ENCODE results near the gene CDH13. TPM values are rescaled to one million over a fixed set of nuclear protein-coding genes. Genes with fewer than 3 reads are reported as not detected.

CDH13 gene
- total and polyA plus RNA-seq, 2 of the 8 experiments (the other 6 are each of a cell fraction or from before 2014, with no cell fraction given): 2.3 to 2.4 TPM

- no peak overlapping the region for H3K27ac ChIP-seq (ENCODE audit: low read depth, low read length)
- H2BK120ac ChIP-seq (replicated peaks; ENCODE audit: low read depth, low read length): no peak overlapping the region
- H2BK12ac ChIP-seq (ENCODE audit: low read depth, low read length): no peak overlapping the region
- no peak for DNase-seq (ENCODE audit: low read depth in 1 of 2, low spot score in 2 of 2)
- H3K14ac ChIP-seq (ENCODE audit: insufficient read length): no peak overlapping the region
- H3K79me2 ChIP-seq (ENCODE audit: control insufficient read depth in 1 of 2, insufficient read depth in 2 of 2, low read length in 2 of 2): no peaks in the 10 kb centered on the region
- peaks cover 2% of the 10 kb centered on the region; the same call in 1 of the 2 replicates for H3K23me2 ChIP-seq (ENCODE audit: low read depth, low read length)
- H3K4ac ChIP-seq (replicated peaks; ENCODE audit: insufficient read length, low read depth, low read length): no peak overlapping the region
- H3K4me2 ChIP-seq (ENCODE audit: insufficient read depth in 1 of 2, low read depth in 2 of 2, low read length in 2 of 2): no peak overlapping the region
- no peak for FAIRE-seq
- H3K9me3 ChIP-seq (ENCODE audit: insufficient read depth in 2 of 2, low read depth in 1 of 2, low read length in 1 of 2): no peaks in the 10 kb centered on the region
- H3K18ac ChIP-seq (ENCODE audit: extremely low read depth, low read length): no peak overlapping the region
- WGBS, 2 experiments (ENCODE audit: extremely low coverage in 1 of 2, insufficient coverage in 1 of 2, insufficient read length in 1 of 2, insufficient replicate concordance in 2 of 2, low coverage in 1 of 2, low lambda C conversion rate in 2 of 2, missing lambda C conversion rate in 1 of 2): 97% methylated on average over 2 of the region's 2 CpGs; no CpG with 5 or more reads in 1 of the 2 experiments
- no peak overlapping the region for H2AK5ac ChIP-seq (ENCODE audit: low read depth, low read length)
- H3K4me3 ChIP-seq (ENCODE audit: extremely low read depth in 1 of 4, insufficient read depth in 2 of 4, low read depth in 3 of 4, low read length in 4 of 4): no peak overlapping the region
- TF ChIP-seq BACH1 (IDR thresholded peaks at IDR 0.05; ENCODE audit: low read length) (no peak), RNF2 (IDR thresholded peaks at IDR 0.05; ENCODE audit: borderline replicate concordance, low read depth, low read length, missing control alignments, poor library complexity, severe bottlenecking) (no peak), MAX (IDR thresholded peaks at IDR 0.05) (no peak), RBBP5 (IDR thresholded peaks at IDR 0.05; ENCODE audit: borderline replicate concordance, low read depth, low read length) (no peak), ASH2L (IDR thresholded peaks at IDR 0.05; ENCODE audit: low read length) (no peak), PHF8 (conservative IDR thresholded peaks at IDR 0.05; ENCODE audit: low read depth, low read length) (no peak), MAFK (IDR thresholded peaks at IDR 0.05; ENCODE audit: low read depth, low read length) (no peak), YY1 (IDR thresholded peaks at IDR 0.05; ENCODE audit: low read depth, low read length) (no peak), GABPA (IDR thresholded peaks at IDR 0.05; ENCODE audit: borderline replicate concordance, insufficient read depth, low read length) (no peak)
- TF ChIP-seq, protein P1, sequence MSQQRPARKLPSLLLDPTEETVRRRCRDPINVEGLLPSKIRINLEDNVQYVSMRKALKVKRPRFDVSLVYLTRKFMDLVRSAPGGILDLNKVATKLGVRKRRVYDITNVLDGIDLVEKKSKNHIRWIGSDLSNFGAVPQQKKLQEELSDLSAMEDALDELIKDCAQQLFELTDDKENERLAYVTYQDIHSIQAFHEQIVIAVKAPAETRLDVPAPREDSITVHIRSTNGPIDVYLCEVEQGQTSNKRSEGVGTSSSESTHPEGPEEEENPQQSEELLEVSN (IDR thresholded peaks at IDR 0.05): no peak
- H4K8ac ChIP-seq (ENCODE audit: extremely low read depth, insufficient read depth, low read length): no peak overlapping the region
- no peaks in the 10 kb centered on the region; a peak in 1 of 7 replicates for H3K4me1 ChIP-seq (replicated peaks in 1 of 4; ENCODE audit: control insufficient read depth in 3 of 4, insufficient read depth in 4 of 4, low read length in 3 of 4)
- no peak overlapping the region for H4K91ac ChIP-seq (replicated peaks; ENCODE audit: insufficient read length, low read length)
- no peak overlapping the region for H2BK15ac ChIP-seq (ENCODE audit: low read length)
- H3K56ac ChIP-seq (replicated peaks; ENCODE audit: insufficient read length, low read depth, low read length): no peak overlapping the region
- H3K79me1 ChIP-seq (ENCODE audit: low read depth, low read length): no peaks in the 10 kb centered on the region
- no peak overlapping the region for H3K23ac ChIP-seq (ENCODE audit: insufficient read length)
- no peaks in the 10 kb centered on the region for H3K27me3 ChIP-seq (replicated peaks in 1 of 4; ENCODE audit: control insufficient read depth in 3 of 4, extremely low read depth in 1 of 4, insufficient read depth in 3 of 4, low read length in 3 of 4)
- ChIA-PET POLR2A (ENCODE audit: partially characterized antibody) (no interaction called here), CTCF (ENCODE audit: partially characterized antibody) (interaction anchor here (1.4 kb wide), 1 partner anchor 112 kb away, joined by 3 read pairs; no protein-coding TSS in a partner anchor)
- H3K36me3 ChIP-seq (ENCODE audit: control insufficient read depth in 2 of 4, insufficient read depth in 4 of 4, low read length in 3 of 4): no peaks in the 10 kb centered on the region
- no peaks in the 10 kb centered on the region for H4K20me1 ChIP-seq (replicated peaks in 1 of 2; ENCODE audit: control insufficient read depth in 1 of 2, insufficient read depth in 2 of 2, low read length in 2 of 2)
- H2BK20ac ChIP-seq (ENCODE audit: low read length): no peak overlapping the region
- no peak overlapping the region for H3K9ac ChIP-seq (replicated peaks in 1 of 4; ENCODE audit: extremely low read depth in 1 of 4, low read depth in 3 of 4, low read length in 3 of 4)
- no peak overlapping the region for H4K5ac ChIP-seq (ENCODE audit: insufficient read length, low read depth, low read length)
- no peak overlapping the region for H2BK5ac ChIP-seq (ENCODE audit: low read depth, low read length)
- H2AFZ ChIP-seq (ENCODE audit: low read length): no peak overlapping the region
Observed at GRCh38 chr16:83335076-83335475, 708.3 kb downstream of the CDH13 start.
